ENCODE measurements around the gene FPR1. TPM values are rescaled to one million over a fixed set of nuclear protein-coding genes. Genes with fewer than 3 reads are reported as not detected.

The FPR1 gene
- total and polyA plus RNA-seq, 2 of the 8 experiments (the other 6 are each of a cell fraction or from before 2014, with no cell fraction given): 0.11 TPM; not detected in 1

- no peaks in the 10 kb centered on the region for H3K36me3 ChIP-seq (ENCODE audit: control insufficient read depth in 2 of 4, insufficient read depth in 4 of 4, low read length in 3 of 4)
- H4K5ac ChIP-seq (ENCODE audit: insufficient read length, low read depth, low read length): no peak overlapping the region
- H3K4ac ChIP-seq (replicated peaks; ENCODE audit: insufficient read length, low read depth, low read length): no peak overlapping the region
- no peak overlapping the region for H2AK5ac ChIP-seq (ENCODE audit: low read depth, low read length)
- H3K56ac ChIP-seq (replicated peaks; ENCODE audit: insufficient read length, low read depth, low read length): no peak overlapping the region
- peaks cover 0 to 7% of the 10 kb centered on the region in 2 experiments; a peak in 2 of 4 replicates for H3K9me3 ChIP-seq (ENCODE audit: insufficient read depth in 2 of 2, low read depth in 1 of 2, low read length in 1 of 2)
- no peak overlapping the region for H2BK5ac ChIP-seq (ENCODE audit: low read depth, low read length)
- no peak overlapping the region for H2BK12ac ChIP-seq (ENCODE audit: low read depth, low read length)
- H3K9ac ChIP-seq (replicated peaks in 1 of 4; ENCODE audit: extremely low read depth in 1 of 4, low read depth in 3 of 4, low read length in 3 of 4): no peak overlapping the region
- H2BK120ac ChIP-seq (replicated peaks; ENCODE audit: low read depth, low read length): no peak overlapping the region
- CTCF ChIA-PET (ENCODE audit: partially characterized antibody): no interaction called here
- no peaks in the 10 kb centered on the region for H3K23me2 ChIP-seq (ENCODE audit: low read depth, low read length)
- POLR2A ChIA-PET (ENCODE audit: partially characterized antibody): no interaction called here
- no peak overlapping the region for H3K18ac ChIP-seq (ENCODE audit: extremely low read depth, low read length)
- no peak overlapping the region for H4K91ac ChIP-seq (replicated peaks; ENCODE audit: insufficient read length, low read length)
- H2BK20ac ChIP-seq (ENCODE audit: low read length): no peak overlapping the region
- FAIRE-seq: no peak
- WGBS, 2 experiments (ENCODE audit: extremely low coverage in 1 of 2, insufficient coverage in 1 of 2, insufficient read length in 1 of 2, insufficient replicate concordance in 2 of 2, low coverage in 1 of 2, low lambda C conversion rate in 2 of 2, missing lambda C conversion rate in 1 of 2): 90% methylated on average over 10 of the region's 10 CpGs; no CpG with 5 or more reads in 1 of the 2 experiments
- no peak overlapping the region for H2AFZ ChIP-seq (ENCODE audit: low read length)
- H3K27me3 ChIP-seq (replicated peaks in 1 of 4; ENCODE audit: control insufficient read depth in 3 of 4, extremely low read depth in 1 of 4, insufficient read depth in 3 of 4, low read length in 3 of 4): no peaks in the 10 kb centered on the region
- H3K4me3 ChIP-seq (ENCODE audit: extremely low read depth in 1 of 4, insufficient read depth in 2 of 4, low read depth in 3 of 4, low read length in 4 of 4): no peak overlapping the region
- H3K4me2 ChIP-seq (ENCODE audit: insufficient read depth in 1 of 2, low read depth in 2 of 2, low read length in 2 of 2): no peak overlapping the region
- H4K20me1 ChIP-seq (replicated peaks in 1 of 2; ENCODE audit: control insufficient read depth in 1 of 2, insufficient read depth in 2 of 2, low read length in 2 of 2): no peaks in the 10 kb centered on the region
- no peak overlapping the region for H2BK15ac ChIP-seq (ENCODE audit: low read length)
- DNase-seq (ENCODE audit: low read depth in 1 of 2, low spot score in 2 of 2): no peak
- peaks cover 0 to 3% (median 0%) of the 10 kb centered on the region in 4 experiments; a peak in 2 of 7 replicates for H3K4me1 ChIP-seq (replicated peaks in 1 of 4; ENCODE audit: control insufficient read depth in 3 of 4, insufficient read depth in 4 of 4, low read length in 3 of 4)
- H3K79me1 ChIP-seq (ENCODE audit: low read depth, low read length): no peaks in the 10 kb centered on the region
- H3K14ac ChIP-seq (ENCODE audit: insufficient read length): no peak overlapping the region
- no peaks in the 10 kb centered on the region for H3K79me2 ChIP-seq (ENCODE audit: control insufficient read depth in 1 of 2, insufficient read depth in 2 of 2, low read length in 2 of 2)
- H3K23ac ChIP-seq (ENCODE audit: insufficient read length): no peak overlapping the region
- H3K27ac ChIP-seq (ENCODE audit: low read depth, low read length): no peak overlapping the region
- no peak overlapping the region for H4K8ac ChIP-seq (ENCODE audit: extremely low read depth, insufficient read depth, low read length)
- TF ChIP-seq KDM5A (IDR thresholded peaks at IDR 0.05; ENCODE audit: low read length) (no peak), USF2 (IDR thresholded peaks at IDR 0.05; ENCODE audit: low read length) (no peak), CHD2 (IDR thresholded peaks at IDR 0.05; ENCODE audit: low read length) (no peak), MAFK (IDR thresholded peaks at IDR 0.05; ENCODE audit: low read depth, low read length) (no peak), TEAD4 (IDR thresholded peaks at IDR 0.05; ENCODE audit: low read depth, low read length) (no peak), SP2 (IDR thresholded peaks at IDR 0.05; ENCODE audit: low read length) (no peak), GABPA (IDR thresholded peaks at IDR 0.05; ENCODE audit: borderline replicate concordance, insufficient read depth, low read length) (no peak), ASH2L (IDR thresholded peaks at IDR 0.05; ENCODE audit: low read length) (no peak), TAF7 (optimal IDR thresholded peaks at IDR 0.05; ENCODE audit: borderline replicate concordance, low read depth, low read length) (no peak), SIN3A (conservative IDR thresholded peaks at IDR 0.05 in 1 of 2, IDR thresholded peaks at IDR 0.05 in 1 of 2; ENCODE audit: low read depth in 1 of 2, low read length in 2 of 2) (no peak), MAX (IDR thresholded peaks at IDR 0.05) (no peak), EP300 (IDR thresholded peaks at IDR 0.05; ENCODE audit: borderline replicate concordance in 1 of 2, low read depth in 2 of 2, low read length in 2 of 2) (no peak)
Observed at GRCh38 chr19:51735759-51736449, 15.8 kb downstream of the FPR1 start.
